HepG2 (cell line): ENCODE results near the gene PIP5KL1. TPM values are rescaled to one million over a fixed set of nuclear protein-coding genes. Genes with fewer than 3 reads are reported as not detected.

Experiments
- DPF2 ChIP-seq: sonication (generic); formaldehyde crosslinking; IDR thresholded peaks from 2 replicates; pipeline ENCODE4 v1.4.0; 2020; ENCODE audit warnings: mild to moderate bottlenecking, low read depth, missing genetic modification reagents, borderline replicate concordance
- HDAC2 ChIP-seq: sonication (generic); formaldehyde crosslinking; IDR thresholded peaks from 2 replicates; pipeline ENCODE4 v1.4.0; 2020; ENCODE audit warnings: missing genetic modification reagents
- JUNB ChIP-seq: sonication (generic); formaldehyde crosslinking; IDR thresholded peaks from 2 replicates; pipeline ENCODE4 v1.8.0; 2022; ENCODE audit warnings: missing genetic modification reagents, mild to moderate bottlenecking, borderline replicate concordance
- KMT2A ChIP-seq: sonication (generic); formaldehyde crosslinking; IDR thresholded peaks from 2 replicates; pipeline ENCODE4 v1.4.0; 2020; ENCODE audit warnings: missing genetic modification reagents
- MYC ChIP-seq: sonication (generic); formaldehyde crosslinking; IDR thresholded peaks from 2 replicates; pipeline ENCODE4 v1.9.0; 2021; ENCODE audit warnings: missing genetic modification reagents, borderline replicate concordance
- TAF15 ChIP-seq: fragments of 200-400 bp; formaldehyde crosslinking; IDR thresholded peaks from one replicate; pipeline ENCODE4 v1.6.1; 2018; ENCODE audit warnings: mild to moderate bottlenecking, low read depth, low read length; ENCODE audit not compliant: poor library complexity, severe bottlenecking
- ZC3H4 ChIP-seq: sonication (generic); formaldehyde crosslinking; IDR thresholded peaks from 2 replicates; pipeline ENCODE4 v1.4.0; 2020; ENCODE audit warnings: missing genetic modification reagents, borderline replicate concordance
- ZFY ChIP-seq: sonication (generic); formaldehyde crosslinking; IDR thresholded peaks from 2 replicates; pipeline ENCODE4 v1.4.0; 2020; ENCODE audit warnings: missing genetic modification reagents
- ZNF598 ChIP-seq: sonication (generic); formaldehyde crosslinking; IDR thresholded peaks from 2 replicates; pipeline ENCODE4 v1.5.1; 2020; ENCODE audit warnings: mild to moderate bottlenecking, missing genetic modification reagents, borderline replicate concordance
- ZNF605 ChIP-seq: sonication (generic); formaldehyde crosslinking; IDR thresholded peaks from 2 replicates; pipeline ENCODE4 v1.8.0; 2022; ENCODE audit warnings: mild to moderate bottlenecking, missing genetic modification reagents
- ZNF768 ChIP-seq: sonication (generic); formaldehyde crosslinking; IDR thresholded peaks from 2 replicates; pipeline ENCODE4 v1.4.0; 2020; ENCODE audit warnings: missing genetic modification reagents
- polyA plus RNA-seq, 8 experiments: library from polyadenylated mRNA; depleted of rRNA in 3 of 8; stranded (reverse) in 7 of 8; unstranded in 1 of 8; fragments of >200 nt; fragmentation: Illumina TruSeq in 4 of 8; extraction: Trizol in 4 of 8; gene quantifications; 2 replicates each; pipeline versions ENCODE4 v1.2.1 to v1.2.3, GENCODE V29; 2011 to 2016; ENCODE audit warnings: low read depth in 4 of 8, missing spikeins in 1 of 8, mixed read lengths in 1 of 8; ENCODE audit not compliant: insufficient read depth in 1 of 8
- total RNA-seq, 5 experiments: library from RNA; depleted of rRNA; stranded (reverse); fragments of >200 nt; fragmentation: Illumina TruSeq; extraction: Trizol; gene quantifications; 2 replicates each; pipeline ENCODE4 v1.2.3, GENCODE V29; 2016; ENCODE audit warnings: low read depth in 1 of 5
- TF ChIP-seq, protein P1 (sequence below): sonication (generic); formaldehyde crosslinking; IDR thresholded peaks from 2 replicates; pipeline ENCODE4 v1.5.1; 2020; ENCODE audit warnings: mild to moderate bottlenecking, missing genetic modification reagents, moderate library complexity
- TF ChIP-seq, protein P2 (sequence below): sonication (generic); formaldehyde crosslinking; conservative IDR thresholded peaks from 2 replicates; pipeline ENCODE4 v1.8.0; 2022; ENCODE audit warnings: low read depth, missing genetic modification reagents
- TF ChIP-seq, protein P3 (sequence below): sonication (generic); formaldehyde crosslinking; IDR thresholded peaks from 2 replicates; pipeline ENCODE4 v1.4.0; 2020; ENCODE audit warnings: missing genetic modification reagents
- TF ChIP-seq, protein P4 (sequence below): IDR thresholded peaks from 2 replicates; pipeline ENCODE4 v1.6.1; 2012; ENCODE audit warnings: low read length, improper control_type of control experiment

Gene PIP5KL1
- total and polyA plus RNA-seq, 2 of the 13 experiments (the other 11 are each of a cell fraction or from before 2014, with no cell fraction given) = 0.20 to 0.49 TPM

DNA sequence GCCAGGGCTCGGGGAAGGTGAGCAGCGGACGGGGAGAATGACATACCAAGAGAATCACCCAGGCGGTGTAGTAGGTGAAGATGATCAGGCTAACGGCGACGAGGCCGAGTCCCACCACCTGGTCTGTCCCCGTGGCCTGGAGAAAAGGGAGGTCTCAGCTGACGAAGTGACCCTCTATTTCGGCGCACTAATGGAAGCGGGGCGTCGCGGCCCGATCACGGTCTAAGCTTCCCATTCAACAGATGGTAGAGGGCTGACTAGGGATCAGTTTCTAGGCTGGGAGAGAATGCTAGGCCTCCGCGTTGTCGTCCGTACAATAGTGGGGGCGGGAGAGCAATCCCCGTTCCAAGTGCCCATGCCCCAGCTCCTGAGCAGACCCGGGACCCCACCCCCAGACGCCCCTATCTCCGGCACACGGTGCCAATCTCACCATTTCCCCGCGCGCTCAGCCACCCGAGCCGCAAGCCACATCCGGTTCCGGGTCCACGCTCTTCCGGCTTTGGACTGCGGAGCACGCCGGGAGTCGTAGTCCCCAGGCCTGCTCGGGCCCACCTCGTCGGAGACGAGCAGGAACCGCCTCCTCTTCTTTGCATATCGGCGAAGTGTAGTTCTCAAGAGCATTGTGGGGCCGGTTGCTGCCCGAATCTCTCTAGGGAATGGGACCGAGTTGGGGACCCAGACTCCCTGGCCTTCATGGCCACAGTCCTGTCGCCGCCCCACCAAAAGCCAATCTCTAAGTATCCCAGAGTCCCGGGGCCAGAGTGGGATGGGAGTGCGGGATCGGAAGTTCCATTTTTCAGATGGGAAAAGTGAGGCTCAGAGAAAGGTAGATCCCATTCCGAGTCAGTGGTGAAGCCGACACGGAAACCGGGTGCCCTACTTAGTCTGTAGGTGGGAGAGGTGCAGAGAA lies 7.1 kb upstream of the PIP5KL1 start, which contains the start of gene DPM2 (continued):
- TF ChIP-seq TAF15 = no peak
- TF ChIP-seq ZNF768 = no peak
- no peak for TF ChIP-seq ZC3H4 (CRISPR knock-in tag)
- TF ChIP-seq, protein P1, sequence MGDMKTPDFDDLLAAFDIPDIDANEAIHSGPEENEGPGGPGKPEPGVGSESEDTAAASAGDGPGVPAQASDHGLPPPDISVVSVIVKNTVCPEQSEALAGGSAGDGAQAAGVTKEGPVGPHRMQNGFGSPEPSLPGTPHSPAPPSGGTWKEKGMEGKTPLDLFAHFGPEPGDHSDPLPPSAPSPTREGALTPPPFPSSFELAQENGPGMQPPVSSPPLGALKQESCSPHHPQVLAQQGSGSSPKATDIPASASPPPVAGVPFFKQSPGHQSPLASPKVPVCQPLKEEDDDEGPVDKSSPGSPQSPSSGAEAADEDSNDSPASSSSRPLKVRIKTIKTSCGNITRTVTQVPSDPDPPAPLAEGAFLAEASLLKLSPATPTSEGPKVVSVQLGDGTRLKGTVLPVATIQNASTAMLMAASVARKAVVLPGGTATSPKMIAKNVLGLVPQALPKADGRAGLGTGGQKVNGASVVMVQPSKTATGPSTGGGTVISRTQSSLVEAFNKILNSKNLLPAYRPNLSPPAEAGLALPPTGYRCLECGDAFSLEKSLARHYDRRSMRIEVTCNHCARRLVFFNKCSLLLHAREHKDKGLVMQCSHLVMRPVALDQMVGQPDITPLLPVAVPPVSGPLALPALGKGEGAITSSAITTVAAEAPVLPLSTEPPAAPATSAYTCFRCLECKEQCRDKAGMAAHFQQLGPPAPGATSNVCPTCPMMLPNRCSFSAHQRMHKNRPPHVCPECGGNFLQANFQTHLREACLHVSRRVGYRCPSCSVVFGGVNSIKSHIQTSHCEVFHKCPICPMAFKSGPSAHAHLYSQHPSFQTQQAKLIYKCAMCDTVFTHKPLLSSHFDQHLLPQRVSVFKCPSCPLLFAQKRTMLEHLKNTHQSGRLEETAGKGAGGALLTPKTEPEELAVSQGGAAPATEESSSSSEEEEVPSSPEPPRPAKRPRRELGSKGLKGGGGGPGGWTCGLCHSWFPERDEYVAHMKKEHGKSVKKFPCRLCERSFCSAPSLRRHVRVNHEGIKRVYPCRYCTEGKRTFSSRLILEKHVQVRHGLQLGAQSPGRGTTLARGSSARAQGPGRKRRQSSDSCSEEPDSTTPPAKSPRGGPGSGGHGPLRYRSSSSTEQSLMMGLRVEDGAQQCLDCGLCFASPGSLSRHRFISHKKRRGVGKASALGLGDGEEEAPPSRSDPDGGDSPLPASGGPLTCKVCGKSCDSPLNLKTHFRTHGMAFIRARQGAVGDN (CRISPR knock-in tag) = peak; percentile 89
- peak; percentile 89 for TF ChIP-seq ZFY
- TF ChIP-seq, protein P2, sequence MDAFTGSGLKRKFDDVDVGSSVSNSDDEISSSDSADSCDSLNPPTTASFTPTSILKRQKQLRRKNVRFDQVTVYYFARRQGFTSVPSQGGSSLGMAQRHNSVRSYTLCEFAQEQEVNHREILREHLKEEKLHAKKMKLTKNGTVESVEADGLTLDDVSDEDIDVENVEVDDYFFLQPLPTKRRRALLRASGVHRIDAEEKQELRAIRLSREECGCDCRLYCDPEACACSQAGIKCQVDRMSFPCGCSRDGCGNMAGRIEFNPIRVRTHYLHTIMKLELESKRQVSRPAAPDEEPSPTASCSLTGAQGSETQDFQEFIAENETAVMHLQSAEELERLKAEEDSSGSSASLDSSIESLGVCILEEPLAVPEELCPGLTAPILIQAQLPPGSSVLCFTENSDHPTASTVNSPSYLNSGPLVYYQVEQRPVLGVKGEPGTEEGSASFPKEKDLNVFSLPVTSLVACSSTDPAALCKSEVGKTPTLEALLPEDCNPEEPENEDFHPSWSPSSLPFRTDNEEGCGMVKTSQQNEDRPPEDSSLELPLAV = no peak
- TF ChIP-seq HDAC2 (CRISPR knock-in tag) = peak; percentile 52
- no peak for TF ChIP-seq ZNF605 (CRISPR knock-in tag)
- peak; percentile 62; the same call in 1 of the 2 replicates for TF ChIP-seq MYC (CRISPR knock-in tag)
- TF ChIP-seq ZNF598 (CRISPR knock-in tag) = 0 out of 2 replicates have a peak, but pooled peaks have one; percentile 46
- no peak for TF ChIP-seq DPF2
- TF ChIP-seq, protein P3, sequence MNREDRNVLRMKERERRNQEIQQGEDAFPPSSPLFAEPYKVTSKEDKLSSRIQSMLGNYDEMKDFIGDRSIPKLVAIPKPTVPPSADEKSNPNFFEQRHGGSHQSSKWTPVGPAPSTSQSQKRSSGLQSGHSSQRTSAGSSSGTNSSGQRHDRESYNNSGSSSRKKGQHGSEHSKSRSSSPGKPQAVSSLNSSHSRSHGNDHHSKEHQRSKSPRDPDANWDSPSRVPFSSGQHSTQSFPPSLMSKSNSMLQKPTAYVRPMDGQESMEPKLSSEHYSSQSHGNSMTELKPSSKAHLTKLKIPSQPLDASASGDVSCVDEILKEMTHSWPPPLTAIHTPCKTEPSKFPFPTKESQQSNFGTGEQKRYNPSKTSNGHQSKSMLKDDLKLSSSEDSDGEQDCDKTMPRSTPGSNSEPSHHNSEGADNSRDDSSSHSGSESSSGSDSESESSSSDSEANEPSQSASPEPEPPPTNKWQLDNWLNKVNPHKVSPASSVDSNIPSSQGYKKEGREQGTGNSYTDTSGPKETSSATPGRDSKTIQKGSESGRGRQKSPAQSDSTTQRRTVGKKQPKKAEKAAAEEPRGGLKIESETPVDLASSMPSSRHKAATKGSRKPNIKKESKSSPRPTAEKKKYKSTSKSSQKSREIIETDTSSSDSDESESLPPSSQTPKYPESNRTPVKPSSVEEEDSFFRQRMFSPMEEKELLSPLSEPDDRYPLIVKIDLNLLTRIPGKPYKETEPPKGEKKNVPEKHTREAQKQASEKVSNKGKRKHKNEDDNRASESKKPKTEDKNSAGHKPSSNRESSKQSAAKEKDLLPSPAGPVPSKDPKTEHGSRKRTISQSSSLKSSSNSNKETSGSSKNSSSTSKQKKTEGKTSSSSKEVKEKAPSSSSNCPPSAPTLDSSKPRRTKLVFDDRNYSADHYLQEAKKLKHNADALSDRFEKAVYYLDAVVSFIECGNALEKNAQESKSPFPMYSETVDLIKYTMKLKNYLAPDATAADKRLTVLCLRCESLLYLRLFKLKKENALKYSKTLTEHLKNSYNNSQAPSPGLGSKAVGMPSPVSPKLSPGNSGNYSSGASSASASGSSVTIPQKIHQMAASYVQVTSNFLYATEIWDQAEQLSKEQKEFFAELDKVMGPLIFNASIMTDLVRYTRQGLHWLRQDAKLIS (CRISPR knock-in tag) = no peak
- no peak for TF ChIP-seq JUNB
- TF ChIP-seq, protein P4, sequence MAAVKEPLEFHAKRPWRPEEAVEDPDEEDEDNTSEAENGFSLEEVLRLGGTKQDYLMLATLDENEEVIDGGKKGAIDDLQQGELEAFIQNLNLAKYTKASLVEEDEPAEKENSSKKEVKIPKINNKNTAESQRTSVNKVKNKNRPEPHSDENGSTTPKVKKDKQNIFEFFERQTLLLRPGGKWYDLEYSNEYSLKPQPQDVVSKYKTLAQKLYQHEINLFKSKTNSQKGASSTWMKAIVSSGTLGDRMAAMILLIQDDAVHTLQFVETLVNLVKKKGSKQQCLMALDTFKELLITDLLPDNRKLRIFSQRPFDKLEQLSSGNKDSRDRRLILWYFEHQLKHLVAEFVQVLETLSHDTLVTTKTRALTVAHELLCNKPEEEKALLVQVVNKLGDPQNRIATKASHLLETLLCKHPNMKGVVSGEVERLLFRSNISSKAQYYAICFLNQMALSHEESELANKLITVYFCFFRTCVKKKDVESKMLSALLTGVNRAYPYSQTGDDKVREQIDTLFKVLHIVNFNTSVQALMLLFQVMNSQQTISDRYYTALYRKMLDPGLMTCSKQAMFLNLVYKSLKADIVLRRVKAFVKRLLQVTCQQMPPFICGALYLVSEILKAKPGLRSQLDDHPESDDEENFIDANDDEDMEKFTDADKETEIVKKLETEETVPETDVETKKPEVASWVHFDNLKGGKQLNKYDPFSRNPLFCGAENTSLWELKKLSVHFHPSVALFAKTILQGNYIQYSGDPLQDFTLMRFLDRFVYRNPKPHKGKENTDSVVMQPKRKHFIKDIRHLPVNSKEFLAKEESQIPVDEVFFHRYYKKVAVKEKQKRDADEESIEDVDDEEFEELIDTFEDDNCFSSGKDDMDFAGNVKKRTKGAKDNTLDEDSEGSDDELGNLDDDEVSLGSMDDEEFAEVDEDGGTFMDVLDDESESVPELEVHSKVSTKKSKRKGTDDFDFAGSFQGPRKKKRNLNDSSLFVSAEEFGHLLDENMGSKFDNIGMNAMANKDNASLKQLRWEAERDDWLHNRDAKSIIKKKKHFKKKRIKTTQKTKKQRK = no peak
- TF ChIP-seq KMT2A (CRISPR knock-in tag) = no peak; the same call in 1 of the 2 replicates
